Tibial artery (tissue), 4 donors: ENCODE results near the gene MMP15.

Source experiments
- DNase-seq, 2 donors: peaks; one replicate each; pipeline ENCODE4 v3.0.0-alpha.2; 2019
- H3K27ac ChIP-seq, 2 donors: fragments of 200-600 bp; sonication (generic) in 1 of 2; 1 replicate in 1 of 2; 2 replicates in 1 of 2; pipeline ENCODE4 v1.5.1; 2018 to 2019; ENCODE audit warnings: mild to moderate bottlenecking in 1 of 2
- H3K27me3 ChIP-seq, 2 donors: fragments of 200-600 bp; sonication (generic) in 1 of 2; one replicate each; pipeline versions ENCODE4 v1.5.1 to v1.6.0; 2016 to 2019
- H3K36me3 ChIP-seq, 3 donors: fragments of 200-600 bp; sonication (generic) in 2 of 3; one replicate each; pipeline ENCODE4 v1.5.1; 2016 to 2019; ENCODE audit warnings: mild to moderate bottlenecking in 2 of 3
- H3K4me1 ChIP-seq, 4 donors: fragments of 200-600 bp; sonication (generic) in 2 of 4; 1 replicate in 3 of 4; 2 replicates in 1 of 4; pipeline ENCODE4 v1.5.1; 2016 to 2019
- H3K4me3 ChIP-seq, 2 donors: fragments of 200-600 bp; sonication (generic) in 1 of 2; 1 replicate in 1 of 2; 2 replicates in 1 of 2; pipeline ENCODE4 v1.5.1; 2018 to 2019; ENCODE audit warnings: mild to moderate bottlenecking in 2 of 2
- H3K9me3 ChIP-seq, 3 donors: fragments of 200-600 bp; sonication (generic) in 1 of 3; one replicate each; pipeline ENCODE4 v1.5.1; 2016 to 2019
- CTCF ChIP-seq, 2 experiments: fragments of 200-600 bp in 1 of 2; fragments of 450-650 bp in 1 of 2; IDR thresholded peaks; one replicate each; pipeline ENCODE4 v1.5.1; 2017 to 2019; ENCODE audit warnings: antibody characterized with exemption in 2 of 2, mild to moderate bottlenecking in 1 of 2, moderate library complexity in 1 of 2
- intact Hi-C: fragments of 100-400 bp; cut with DNase I; formaldehyde crosslinking; loops from one replicate; pipeline ENCODE4 v1.15.0; 2023; ENCODE audit warnings: low total_unique reads

MMP15 gene

GRCh38 chr16:58026705-58027160, 1.2 kb downstream of the MMP15 start:
- H3K27ac ChIP-seq = peak overlapping the region; percentile 72 to 73
- H3K36me3 ChIP-seq = no peaks in the 10 kb centered on the region
- peak overlapping the region; percentile 68 to 71 for H3K4me3 ChIP-seq
- intact Hi-C loops = no loop called here
- DNase-seq = no peak
- H3K4me1 ChIP-seq = peaks cover 0 to 50% (median 41%) of the 10 kb centered on the region in 4 donors
- no peaks in the 10 kb centered on the region for H3K27me3 ChIP-seq
- no peaks in the 10 kb centered on the region for H3K9me3 ChIP-seq
- no peak for TF ChIP-seq CTCF (IDR thresholded peaks at IDR 0.05)

GRCh38 chr16:58027161-58027915, 1.8 kb downstream of the MMP15 start:
- Histone ChIP-seq H3K9me3 (no peaks in the 10 kb centered on the region), H3K27me3 (no peaks in the 10 kb centered on the region), H3K36me3 (no peaks in the 10 kb centered on the region), H3K4me1 (peaks cover 0 to 46% (median 38%) of the 10 kb centered on the region in 4 donors), H3K27ac (no peak overlapping the region), H3K4me3 (peak overlapping the region; percentile 68 to 71)
- intact Hi-C loops = no loop called here
- TF ChIP-seq CTCF (IDR thresholded peaks at IDR 0.05) = no peak
- no peak for DNase-seq

- Histone ChIP-seq H3K27me3 (no peaks in the 10 kb centered on the region), H3K4me3 (no peak overlapping the region), H3K36me3 (no peaks in the 10 kb centered on the region), H3K9me3 (no peaks in the 10 kb centered on the region), H3K27ac (no peak overlapping the region), H3K4me1 (peaks cover 0 to 40% (median 32%) of the 10 kb centered on the region in 4 donors)
- intact Hi-C loops = no loop called here
- TF ChIP-seq CTCF (IDR thresholded peaks at IDR 0.05) = no peak
- DNase-seq = no peak
Observed at GRCh38 chr16:58027916-58028455, 2.4 kb downstream of the MMP15 start.

GRCh38 chr16:58028541-58029070, 3.1 kb downstream of the MMP15 start:
- Histone ChIP-seq H3K9me3 (no peaks in the 10 kb centered on the region), H3K36me3 (no peaks in the 10 kb centered on the region), H3K4me1 (peaks cover 0 to 37% (median 28%) of the 10 kb centered on the region in 4 donors), H3K27me3 (no peaks in the 10 kb centered on the region), H3K4me3 (no peak overlapping the region), H3K27ac (no peak overlapping the region)
- no peak for DNase-seq
- TF ChIP-seq CTCF (IDR thresholded peaks at IDR 0.05) = no peak
- intact Hi-C loops = no loop called here

GRCh38 chr16:58029410-58029809, 3.9 kb downstream of the MMP15 start:
- Histone ChIP-seq H3K27me3 (no peaks in the 10 kb centered on the region), H3K4me3 (no peak overlapping the region), H3K36me3 (no peaks in the 10 kb centered on the region), H3K27ac (no peak overlapping the region), H3K4me1 (peaks cover 0 to 36% (median 28%) of the 10 kb centered on the region in 4 donors), H3K9me3 (no peaks in the 10 kb centered on the region)
- intact Hi-C loops = no loop called here
- no peak for DNase-seq
- TF ChIP-seq CTCF (IDR thresholded peaks at IDR 0.05) = no peak
